Immature natural killer cell (primary cell): ENCODE results near the gene PROKR1. TPM values are rescaled to one million over a fixed set of nuclear protein-coding genes. Genes with fewer than 3 reads are reported as not detected.
A peak's percentile ranks its signal among the peaks of the same experiment; 100 is the strongest.

Experiments used
- DNase-seq, 3 donors: peaks; one replicate each; pipeline ENCODE4 v3.0.0; 2022; ENCODE audit warnings: mixed read lengths in 1 of 3
- H3K27ac Mint-ChIP-seq, 6 donors: one replicate each; pipeline ENCODE4 v1.8.0; 2020; ENCODE audit warnings: mixed read lengths in 6 of 6, mild to moderate bottlenecking in 5 of 6, inconsistent platforms in 4 of 6, moderate library complexity in 3 of 6
- H3K27me3 Mint-ChIP-seq, 3 donors: one replicate each; pipeline ENCODE4 v1.8.0; 2020 to 2021; ENCODE audit warnings: low read depth in 3 of 3, mild to moderate bottlenecking in 3 of 3, mixed read lengths in 3 of 3, moderate library complexity in 3 of 3, inconsistent platforms in 1 of 3
- H3K36me3 Mint-ChIP-seq, 3 donors: one replicate each; pipeline ENCODE4 v1.8.0; 2020; ENCODE audit warnings: mixed read lengths in 3 of 3, inconsistent platforms in 2 of 3, mild to moderate bottlenecking in 2 of 3
- H3K4me1 Mint-ChIP-seq, 2 donors: one replicate each; pipeline ENCODE4 v1.8.0; 2020; ENCODE audit warnings: inconsistent platforms in 2 of 2, mild to moderate bottlenecking in 2 of 2, mixed read lengths in 2 of 2, moderate library complexity in 1 of 2
- H3K4me3 Mint-ChIP-seq, 5 donors: one replicate each; pipeline ENCODE4 v1.8.0; 2020; ENCODE audit warnings: mild to moderate bottlenecking in 5 of 5, mixed read lengths in 5 of 5, inconsistent platforms in 3 of 5, moderate library complexity in 3 of 5
- H3K9me3 Mint-ChIP-seq, 6 donors: one replicate each; pipeline ENCODE4 v1.8.0; 2020; ENCODE audit warnings: mild to moderate bottlenecking in 6 of 6, mixed read lengths in 6 of 6, inconsistent platforms in 4 of 6, moderate library complexity in 3 of 6
- polyA plus RNA-seq, 3 donors: library from polyadenylated mRNA; unstranded; fragments of 300-500 nt; fragmentation: Illumina TruSeq; gene quantifications; one replicate each; pipeline ENCODE4 v1.2.3, GENCODE V29; 2021

PROKR1 gene
- polyA plus RNA-seq, 3 donors from 2014 or later, result not detected

DNA sequence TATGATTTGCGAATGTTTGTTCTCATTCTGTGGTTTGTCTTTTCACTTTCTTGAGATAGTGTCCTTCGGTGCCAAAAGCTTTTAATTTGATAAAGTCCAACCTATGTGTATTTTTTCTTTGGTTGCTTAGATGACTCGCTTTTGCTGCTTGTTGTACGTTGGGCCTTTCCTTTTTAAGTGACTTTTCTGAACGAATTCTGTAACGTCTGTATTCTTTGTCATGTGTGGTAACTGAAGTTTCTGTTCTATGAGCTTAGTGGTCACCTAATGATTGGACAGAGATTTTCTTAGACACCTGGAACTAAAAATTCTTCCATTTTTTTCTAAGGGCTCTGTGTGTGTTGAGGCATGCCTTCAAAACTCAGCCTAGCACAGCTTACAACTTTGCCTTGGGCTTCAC is 19.6 kb upstream of the PROKR1 start:
- DNase-seq, result no peak
- peaks cover 0 to 11% (median 3%) of the 10 kb centered on the region in 6 donors for H3K9me3 Mint-ChIP-seq
- no peak overlapping the region for H3K27ac Mint-ChIP-seq
- H3K36me3 Mint-ChIP-seq, result peaks cover 4 to 7% (median 5%) of the 10 kb centered on the region in 3 donors
- H3K4me3 Mint-ChIP-seq, result no peak overlapping the region
- H3K4me1 Mint-ChIP-seq, result peaks cover 0 to 2% of the 10 kb centered on the region in 2 donors
- peaks cover 0 to 8% (median under 1%) of the 10 kb centered on the region in 3 donors for H3K27me3 Mint-ChIP-seq

DNA sequence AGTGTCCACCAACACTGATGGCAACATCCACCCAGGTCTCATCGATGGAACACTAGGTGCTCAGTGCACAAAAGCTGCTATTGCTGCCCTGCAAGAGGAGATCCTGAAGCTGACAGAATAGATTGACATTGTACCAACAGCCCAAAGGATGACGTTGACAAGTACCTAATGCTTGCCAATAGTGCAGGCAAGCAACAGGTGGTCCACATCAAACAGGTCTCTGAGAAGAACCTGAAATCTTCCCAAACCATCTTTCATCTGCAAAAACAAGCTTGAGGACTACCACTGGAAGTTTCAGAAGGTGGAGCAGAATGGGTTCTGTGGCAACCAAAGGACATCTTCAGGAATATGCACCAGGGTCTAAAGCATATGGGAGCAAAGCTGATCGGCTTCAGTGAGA is 15.8 kb upstream of the PROKR1 start:
- peaks cover 0 to 9% (median 3%) of the 10 kb centered on the region in 3 donors for H3K36me3 Mint-ChIP-seq
- H3K4me1 Mint-ChIP-seq, result no peaks in the 10 kb centered on the region
- H3K27me3 Mint-ChIP-seq, result peaks cover 1 to 14% (median 3%) of the 10 kb centered on the region in 3 donors
- peaks cover 0 to 12% (median 8%) of the 10 kb centered on the region in 6 donors for H3K9me3 Mint-ChIP-seq
- no peak for DNase-seq
- no peak overlapping the region for H3K4me3 Mint-ChIP-seq
- H3K27ac Mint-ChIP-seq, result no peak overlapping the region

DNA sequence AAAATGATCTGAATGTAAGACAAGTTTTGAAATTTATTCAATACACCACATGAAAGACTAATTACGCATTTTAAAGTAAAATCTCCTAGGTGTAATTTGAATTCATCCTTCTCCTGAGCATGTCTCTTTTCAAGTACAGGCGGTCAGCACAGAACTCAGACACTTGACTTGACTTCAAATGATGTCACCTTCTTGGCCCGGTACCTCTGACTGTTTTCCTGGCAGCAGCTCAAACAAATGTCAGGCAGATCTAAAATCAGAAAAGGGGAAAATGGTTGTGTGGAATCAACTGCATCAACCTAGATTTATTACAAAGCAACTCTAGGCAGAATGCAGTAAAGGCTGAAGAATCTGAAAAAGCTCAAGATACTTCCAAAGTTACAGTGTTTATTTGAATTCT is 11.4 kb upstream of the PROKR1 start:
- H3K4me1 Mint-ChIP-seq, result no peaks in the 10 kb centered on the region
- peaks cover 0 to 12% (median 6%) of the 10 kb centered on the region in 6 donors for H3K9me3 Mint-ChIP-seq
- no peak for DNase-seq
- H3K36me3 Mint-ChIP-seq, result peaks cover 0 to 9% (median 3%) of the 10 kb centered on the region in 3 donors
- no peak overlapping the region for H3K4me3 Mint-ChIP-seq
- H3K27me3 Mint-ChIP-seq, result peaks cover 1 to 20% (median 3%) of the 10 kb centered on the region in 3 donors
- no peak overlapping the region for H3K27ac Mint-ChIP-seq

DNA sequence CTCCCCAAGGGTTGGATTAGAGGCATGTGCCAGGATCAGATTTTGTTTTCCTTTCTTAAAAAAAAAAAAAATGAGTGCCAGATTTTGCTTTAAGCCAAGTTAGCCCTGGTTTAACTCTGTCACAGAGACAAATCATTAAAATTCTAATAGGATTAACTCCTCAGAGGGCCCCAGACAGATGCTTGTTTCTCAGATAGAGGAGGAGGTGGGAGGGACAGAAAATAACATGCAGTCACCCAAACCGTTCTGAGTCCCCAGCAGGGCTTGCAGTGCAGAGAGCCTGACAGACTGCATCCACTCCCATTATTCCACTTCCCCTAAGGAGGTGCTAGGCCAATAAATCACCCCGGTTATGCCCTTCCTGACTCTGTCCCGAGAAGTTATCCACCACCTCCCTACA is 6.3 kb upstream of the PROKR1 start:
- H3K27ac Mint-ChIP-seq, result no peak overlapping the region
- DNase-seq, result no peak
- no peak overlapping the region for H3K4me3 Mint-ChIP-seq
- H3K9me3 Mint-ChIP-seq, result peaks cover 0 to 5% (median 0%) of the 10 kb centered on the region in 6 donors
- H3K27me3 Mint-ChIP-seq, result peaks cover 2 to 16% (median 5%) of the 10 kb centered on the region in 3 donors
- no peaks in the 10 kb centered on the region for H3K4me1 Mint-ChIP-seq
- peaks cover 0 to 4% (median 0%) of the 10 kb centered on the region in 3 donors for H3K36me3 Mint-ChIP-seq

DNA sequence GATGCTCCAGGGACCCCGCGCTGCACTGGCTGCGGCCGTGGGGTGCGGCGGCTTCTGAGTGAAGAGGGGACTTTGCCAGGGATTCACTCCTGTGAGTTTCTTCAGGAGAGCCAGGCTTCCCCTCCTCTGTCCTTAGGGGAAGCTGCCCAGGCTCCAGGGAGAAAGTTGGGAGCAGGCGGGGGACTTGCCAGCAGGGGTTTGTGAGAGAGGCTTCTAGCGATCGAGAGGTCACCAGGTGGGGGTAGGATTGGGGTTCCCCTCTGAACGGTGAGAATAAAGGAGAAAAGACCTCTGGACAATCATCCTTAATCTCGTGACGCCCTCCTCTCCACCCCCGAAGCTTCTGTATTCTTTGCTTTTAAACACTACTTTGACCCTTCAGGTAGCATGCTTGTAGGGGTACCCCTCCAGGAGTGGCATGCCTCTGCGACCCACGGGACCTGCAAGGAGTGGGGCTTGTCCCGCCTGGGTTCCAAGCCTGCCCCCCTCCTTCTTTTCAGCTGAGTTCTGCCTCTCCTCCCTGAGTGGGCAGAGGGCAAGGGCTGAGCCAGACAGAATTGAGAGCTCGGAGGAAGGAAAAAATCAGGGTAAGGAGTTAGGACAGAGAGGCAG is 601 bp downstream of the PROKR1 start:
- Mint-ChIP-seq H3K27ac (no peak overlapping the region), H3K9me3 (peaks cover 0 to 5% (median 0%) of the 10 kb centered on the region in 6 donors), H3K4me3 (peak overlapping the region; percentile 5 to 58 (median 37)), H3K27me3 (peaks cover 17 to 40% (median 22%) of the 10 kb centered on the region in 3 donors), H3K4me1 (peaks cover 0 to 4% of the 10 kb centered on the region in 2 donors), H3K36me3 (peaks cover 0 to 4% (median 0%) of the 10 kb centered on the region in 3 donors)
- DNase-seq, result no peak

DNA sequence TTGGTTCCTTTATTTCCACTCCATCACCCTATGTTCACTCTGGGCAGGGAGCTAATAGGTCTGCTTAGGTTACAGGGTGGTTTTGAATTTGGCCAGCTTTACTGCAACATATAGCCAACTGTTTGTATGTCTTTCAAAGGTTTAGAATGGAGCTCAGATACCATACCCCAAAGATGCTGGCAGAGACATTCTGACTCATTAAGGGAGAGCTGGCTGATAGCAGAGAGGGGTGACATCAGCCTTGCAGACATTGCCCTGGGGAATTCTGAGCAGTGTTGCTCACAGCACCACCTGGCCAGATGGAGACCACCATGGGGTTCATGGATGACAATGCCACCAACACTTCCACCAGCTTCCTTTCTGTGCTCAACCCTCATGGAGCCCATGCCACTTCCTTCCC is 2.1 kb downstream of the PROKR1 start:
- Mint-ChIP-seq H3K27me3 (peaks cover 17 to 44% (median 22%) of the 10 kb centered on the region in 3 donors), H3K4me3 (peak overlapping the region in 1 of 5 donors; percentile 21), H3K9me3 (peaks cover 0 to 5% (median 0%) of the 10 kb centered on the region in 6 donors), H3K27ac (no peak overlapping the region), H3K36me3 (peaks cover 0 to 4% (median 0%) of the 10 kb centered on the region in 3 donors), H3K4me1 (peaks cover 0 to 4% of the 10 kb centered on the region in 2 donors)
- DNase-seq, result no peak

DNA sequence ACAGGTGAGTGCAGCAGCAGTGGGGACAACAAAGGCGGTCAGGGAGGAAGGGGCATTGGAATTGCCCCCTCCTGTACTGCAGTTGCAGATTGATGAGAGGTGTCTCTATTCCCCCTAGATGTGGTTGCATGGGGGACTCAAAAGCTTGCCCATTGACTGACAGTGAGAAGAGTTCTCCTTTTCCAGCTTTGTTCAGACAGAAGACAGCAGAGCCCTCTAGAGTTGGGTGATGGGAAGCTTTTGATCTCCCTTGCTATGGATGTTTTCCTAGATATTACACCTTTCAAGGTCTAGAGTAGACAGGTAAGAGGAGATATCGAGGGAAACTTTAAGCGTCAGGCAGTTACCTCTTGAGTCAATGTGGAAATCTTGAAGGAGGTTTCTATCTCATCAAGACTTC is 2.9 kb downstream of the PROKR1 start:
- peaks cover 0 to 4% of the 10 kb centered on the region in 2 donors for H3K4me1 Mint-ChIP-seq
- H3K4me3 Mint-ChIP-seq, result no peak overlapping the region
- no peaks in the 10 kb centered on the region for H3K36me3 Mint-ChIP-seq
- H3K27ac Mint-ChIP-seq, result no peak overlapping the region
- no peaks in the 10 kb centered on the region for H3K9me3 Mint-ChIP-seq
- H3K27me3 Mint-ChIP-seq, result peaks cover 19 to 44% (median 20%) of the 10 kb centered on the region in 3 donors
- no peak for DNase-seq

DNA sequence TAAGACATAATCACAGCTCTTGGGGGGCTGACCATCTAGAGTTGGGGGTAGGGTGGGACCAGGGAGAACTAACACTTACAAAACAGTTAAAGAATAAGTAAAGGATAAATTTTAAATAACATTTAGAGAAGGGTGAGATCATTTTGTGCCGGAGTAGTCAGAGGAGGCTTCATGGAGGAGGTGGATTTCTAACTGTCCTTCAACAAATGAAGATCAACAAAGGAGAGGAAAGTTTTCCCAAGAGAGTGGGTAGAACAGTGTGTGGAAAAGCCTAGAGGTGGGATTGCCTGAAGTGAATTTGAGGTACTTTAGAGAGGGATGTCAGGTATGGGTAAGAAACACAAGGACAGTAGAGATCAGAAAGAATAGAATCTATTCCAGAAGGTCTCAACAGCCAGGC is 7.3 kb downstream of the PROKR1 start:
- Mint-ChIP-seq H3K27ac (peak overlapping the region in 1 of 6 donors; percentile 51), H3K36me3 (no peaks in the 10 kb centered on the region), H3K27me3 (peaks cover 11 to 21% (median 14%) of the 10 kb centered on the region in 3 donors), H3K4me1 (peaks cover 28 to 32% of the 10 kb centered on the region in 2 donors), H3K4me3 (no peak overlapping the region), H3K9me3 (no peaks in the 10 kb centered on the region)
- DNase-seq, result no peak

DNA sequence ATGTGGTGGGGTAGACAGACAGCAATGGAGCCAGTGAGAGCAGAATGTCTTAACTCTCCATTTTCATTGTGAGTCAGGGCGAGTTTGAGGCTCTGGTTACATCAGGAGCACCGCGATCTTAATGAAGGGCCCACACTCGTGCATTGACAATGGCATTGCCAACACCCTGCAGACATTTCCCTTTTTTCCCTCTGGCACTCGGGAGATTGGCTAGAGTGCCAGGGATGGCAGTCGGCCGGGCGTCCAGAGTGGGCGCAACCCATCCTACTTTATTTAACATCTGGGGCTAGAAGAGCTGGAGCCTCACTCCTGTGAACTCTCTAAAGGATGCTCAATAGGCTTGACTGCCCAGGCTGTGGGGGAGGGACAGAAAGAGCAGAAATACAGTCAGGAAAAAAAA is 9.7 kb downstream of the PROKR1 start:
- H3K27ac Mint-ChIP-seq, result peak overlapping the region in 1 of 6 donors; percentile 17

DNA sequence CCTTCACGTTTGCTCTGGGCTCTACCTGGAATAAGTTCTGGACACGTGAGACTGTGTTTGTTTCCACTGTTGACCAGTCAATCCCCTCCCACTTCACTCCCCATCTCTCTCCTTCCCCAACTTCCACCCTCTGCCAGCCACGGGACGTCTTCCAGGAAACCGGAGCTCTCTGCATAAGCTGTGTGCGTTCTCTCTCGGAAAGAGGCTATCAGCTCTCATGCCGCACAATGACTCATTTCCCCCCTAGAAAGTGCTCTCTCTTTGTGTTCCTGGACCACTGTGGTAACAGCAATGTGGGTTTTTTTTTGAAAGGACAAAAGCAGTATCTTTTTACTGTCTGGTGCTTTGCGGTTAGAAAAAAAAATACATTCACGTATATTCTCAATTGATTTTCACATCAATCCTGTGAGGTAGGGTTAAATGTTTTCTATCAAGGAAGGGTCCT is 10.2 kb downstream of the PROKR1 start:
- peak overlapping the region in 4 of 6 donors; percentile 17 to 79 (median 46) for H3K27ac Mint-ChIP-seq
- no peaks in the 10 kb centered on the region for H3K9me3 Mint-ChIP-seq
- no peaks in the 10 kb centered on the region for H3K36me3 Mint-ChIP-seq
- peak overlapping the region; percentile 51 to 70 (median 65) for H3K4me3 Mint-ChIP-seq
- peaks cover 28 to 32% of the 10 kb centered on the region in 2 donors for H3K4me1 Mint-ChIP-seq
- peaks cover 5 to 15% (median 10%) of the 10 kb centered on the region in 3 donors for H3K27me3 Mint-ChIP-seq
- DNase-seq, result peak; percentile 41 to 56 (median 54)

More for the DNA sequence above, 9.7 kb downstream of the PROKR1 start:
- H3K4me1 Mint-ChIP-seq, result peaks cover 28 to 32% of the 10 kb centered on the region in 2 donors
- H3K9me3 Mint-ChIP-seq, result no peaks in the 10 kb centered on the region
- no peaks in the 10 kb centered on the region for H3K36me3 Mint-ChIP-seq
- peaks cover 5 to 17% (median 9%) of the 10 kb centered on the region in 3 donors for H3K27me3 Mint-ChIP-seq
- H3K4me3 Mint-ChIP-seq, result peak overlapping the region; percentile 36 to 70 (median 62)
- no peak for DNase-seq

DNA sequence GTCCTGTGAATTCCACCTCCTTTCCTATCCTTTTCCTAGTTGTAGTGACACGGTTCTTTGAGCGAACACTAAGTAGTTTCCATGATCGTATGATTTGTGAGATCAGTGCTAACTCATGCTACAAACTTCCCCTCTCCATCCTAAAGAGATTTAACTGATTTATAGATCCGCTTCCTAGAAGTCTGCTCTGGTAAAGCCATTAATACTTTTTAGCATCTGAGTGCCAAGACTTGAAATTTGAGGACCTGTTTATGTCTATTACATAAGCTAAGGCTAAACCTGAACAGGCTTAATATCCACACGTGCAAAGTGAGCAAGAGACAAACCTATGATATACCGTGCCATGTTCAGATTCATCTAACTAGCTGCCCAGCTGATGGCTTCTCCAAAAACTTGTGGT is 14.9 kb downstream of the PROKR1 start:
- H3K4me3 Mint-ChIP-seq, result no peak overlapping the region
- no peak overlapping the region for H3K27ac Mint-ChIP-seq
- H3K4me1 Mint-ChIP-seq, result peaks cover 13 to 16% of the 10 kb centered on the region in 2 donors
- no peaks in the 10 kb centered on the region for H3K36me3 Mint-ChIP-seq
- peaks cover 4 to 15% (median 8%) of the 10 kb centered on the region in 3 donors for H3K27me3 Mint-ChIP-seq
- H3K9me3 Mint-ChIP-seq, result no peaks in the 10 kb centered on the region
- DNase-seq, result no peak

DNA sequence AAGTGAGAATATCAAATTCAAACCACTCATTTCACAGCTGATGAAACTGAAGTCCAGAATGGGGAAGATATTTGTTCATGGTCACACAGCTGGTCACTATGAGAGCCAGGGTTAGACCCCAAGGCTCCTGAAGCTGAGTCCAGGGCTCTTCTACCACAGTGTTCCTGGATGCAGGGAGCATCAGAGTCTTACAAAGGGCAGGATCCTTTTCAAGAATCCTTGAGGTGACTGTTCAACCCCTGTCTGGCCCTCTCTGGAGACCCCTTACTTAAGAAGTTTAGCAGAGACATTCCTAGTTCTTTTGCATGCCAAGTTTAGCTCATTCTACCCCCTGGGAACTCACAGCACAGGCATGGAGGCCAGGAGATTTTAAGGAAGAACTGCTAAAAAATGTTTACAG is 15.7 kb downstream of the PROKR1 start:
- no peaks in the 10 kb centered on the region for H3K36me3 Mint-ChIP-seq
- peaks cover 5 to 8% of the 10 kb centered on the region in 2 donors for H3K4me1 Mint-ChIP-seq
- no peak for DNase-seq
- no peak overlapping the region for H3K27ac Mint-ChIP-seq
- H3K4me3 Mint-ChIP-seq, result no peak overlapping the region
- peaks cover 4 to 17% (median 7%) of the 10 kb centered on the region in 3 donors for H3K27me3 Mint-ChIP-seq
- no peaks in the 10 kb centered on the region for H3K9me3 Mint-ChIP-seq

DNA sequence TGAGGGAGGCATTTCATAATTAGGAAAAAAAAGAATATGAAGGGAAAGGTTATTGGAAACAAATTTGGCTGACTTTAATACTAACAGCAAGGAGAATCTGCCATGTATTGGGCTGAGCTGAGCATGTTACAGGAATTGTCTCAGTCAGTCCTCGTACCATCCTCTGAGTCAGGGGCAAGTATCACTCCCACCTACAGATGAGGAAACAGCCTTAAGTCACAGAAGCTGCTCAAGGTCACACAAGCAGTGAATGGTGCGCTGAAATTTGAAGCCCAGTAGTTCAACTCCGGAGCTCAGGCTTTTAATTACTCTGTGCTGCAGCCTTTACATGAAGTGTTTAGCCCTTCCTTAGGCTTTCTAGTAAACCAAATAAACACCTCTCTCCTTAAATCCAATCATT is 17.3 kb downstream of the PROKR1 start:
- Mint-ChIP-seq H3K27ac (no peak overlapping the region), H3K4me3 (no peak overlapping the region), H3K36me3 (no peaks in the 10 kb centered on the region), H3K27me3 (peaks cover 2 to 17% (median 7%) of the 10 kb centered on the region in 3 donors), H3K9me3 (no peaks in the 10 kb centered on the region), H3K4me1 (no peaks in the 10 kb centered on the region)
- no peak for DNase-seq

DNA sequence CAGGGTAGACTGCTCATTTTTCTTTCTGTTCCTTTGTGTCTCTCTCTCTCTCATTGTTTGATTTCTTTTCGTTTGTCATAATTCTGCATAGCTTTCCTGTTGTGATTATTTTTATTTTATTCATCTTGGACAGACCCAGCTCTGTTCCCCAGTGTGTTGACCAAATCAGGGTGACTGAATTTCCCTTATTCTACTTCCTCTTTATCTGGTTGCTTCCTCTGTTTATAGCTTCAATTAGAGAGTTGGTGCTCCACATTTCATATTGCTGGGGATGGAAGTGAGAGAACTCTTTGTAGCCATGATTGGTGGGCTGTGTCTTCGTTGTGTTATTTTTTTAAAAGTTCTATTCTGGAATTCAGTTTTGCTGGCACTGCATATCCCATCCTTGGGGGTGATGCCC is 19.1 kb downstream of the PROKR1 start:
- H3K4me3 Mint-ChIP-seq, result no peak overlapping the region
- H3K4me1 Mint-ChIP-seq, result no peaks in the 10 kb centered on the region
- peaks cover 0 to 4% (median 0%) of the 10 kb centered on the region in 3 donors for H3K36me3 Mint-ChIP-seq
- no peak overlapping the region for H3K27ac Mint-ChIP-seq
- H3K27me3 Mint-ChIP-seq, result peaks cover 2 to 18% (median 6%) of the 10 kb centered on the region in 3 donors
- DNase-seq, result no peak
- H3K9me3 Mint-ChIP-seq, result no peaks in the 10 kb centered on the region
